ENCODE measurements around the gene PDGFRB. TPM values are rescaled to one million over a fixed set of nuclear protein-coding genes. Genes with fewer than 3 reads are reported as not detected.

The PDGFRB gene
- total RNA-seq, 1 donor from 2014 or later, result 2.9 TPM

- Mint-ChIP-seq H3K27me3 (ENCODE audit: unreplicated experiment) (peaks cover 4% of the 10 kb centered on the region), H3K9me3 (ENCODE audit: unreplicated experiment) (no peaks in the 10 kb centered on the region), H3K36me3 (ENCODE audit: unreplicated experiment) (no peaks in the 10 kb centered on the region), H3K4me3 (ENCODE audit: unreplicated experiment) (no peak overlapping the region), H3K27ac (ENCODE audit: unreplicated experiment) (no peak overlapping the region), H3K4me1 (ENCODE audit: low read depth, unreplicated experiment) (no peaks in the 10 kb centered on the region)
- no peak for TF ChIP-seq CTCF (IDR thresholded peaks at IDR 0.05; ENCODE audit: partially characterized antibody, unreplicated experiment)
- no peak for DNase-seq
These were observed 45.7 kb downstream of the PDGFRB start for GRCh38 chr5:150109921-150110320.

- H3K36me3 Mint-ChIP-seq (ENCODE audit: unreplicated experiment), result no peaks in the 10 kb centered on the region
- H3K9me3 Mint-ChIP-seq (ENCODE audit: unreplicated experiment), result no peaks in the 10 kb centered on the region
- no peak overlapping the region for H3K4me3 Mint-ChIP-seq (ENCODE audit: unreplicated experiment)
- peaks cover 4% of the 10 kb centered on the region for H3K27me3 Mint-ChIP-seq (ENCODE audit: unreplicated experiment)
- H3K4me1 Mint-ChIP-seq (ENCODE audit: low read depth, unreplicated experiment), result no peaks in the 10 kb centered on the region
- no peak for DNase-seq
- no peak overlapping the region for H3K27ac Mint-ChIP-seq (ENCODE audit: unreplicated experiment)
- TF ChIP-seq CTCF (IDR thresholded peaks at IDR 0.05; ENCODE audit: partially characterized antibody, unreplicated experiment), result no peak
These were observed 46.7 kb downstream of the PDGFRB start for GRCh38 chr5:150108711-150109514.

GRCh38 chr5:150107909-150108447 lies 47.7 kb downstream of the PDGFRB start:
- Mint-ChIP-seq H3K4me1 (ENCODE audit: low read depth, unreplicated experiment) (no peaks in the 10 kb centered on the region), H3K4me3 (ENCODE audit: unreplicated experiment) (no peak overlapping the region), H3K27ac (ENCODE audit: unreplicated experiment) (no peak overlapping the region), H3K36me3 (ENCODE audit: unreplicated experiment) (no peaks in the 10 kb centered on the region), H3K27me3 (ENCODE audit: unreplicated experiment) (peaks cover 4% of the 10 kb centered on the region), H3K9me3 (ENCODE audit: unreplicated experiment) (peaks cover 2% of the 10 kb centered on the region)
- DNase-seq, result no peak
- TF ChIP-seq CTCF (IDR thresholded peaks at IDR 0.05; ENCODE audit: partially characterized antibody, unreplicated experiment), result no peak

GRCh38 chr5:150106674-150107426 lies 48.8 kb downstream of the PDGFRB start:
- no peak for DNase-seq
- Mint-ChIP-seq H3K27ac (ENCODE audit: unreplicated experiment) (no peak overlapping the region), H3K36me3 (ENCODE audit: unreplicated experiment) (no peaks in the 10 kb centered on the region), H3K4me1 (ENCODE audit: low read depth, unreplicated experiment) (no peaks in the 10 kb centered on the region), H3K27me3 (ENCODE audit: unreplicated experiment) (peaks cover 2% of the 10 kb centered on the region), H3K9me3 (ENCODE audit: unreplicated experiment) (peaks cover 2% of the 10 kb centered on the region), H3K4me3 (ENCODE audit: unreplicated experiment) (no peak overlapping the region)
- TF ChIP-seq CTCF (IDR thresholded peaks at IDR 0.05; ENCODE audit: partially characterized antibody, unreplicated experiment), result no peak

Data from glutamatergic neuron (in vitro differentiated cells).